ENCODE results near the gene C9orf153.
A peak's percentile ranks its signal among the peaks of the same experiment; 100 is the strongest.

C9orf153 gene

DNA sequence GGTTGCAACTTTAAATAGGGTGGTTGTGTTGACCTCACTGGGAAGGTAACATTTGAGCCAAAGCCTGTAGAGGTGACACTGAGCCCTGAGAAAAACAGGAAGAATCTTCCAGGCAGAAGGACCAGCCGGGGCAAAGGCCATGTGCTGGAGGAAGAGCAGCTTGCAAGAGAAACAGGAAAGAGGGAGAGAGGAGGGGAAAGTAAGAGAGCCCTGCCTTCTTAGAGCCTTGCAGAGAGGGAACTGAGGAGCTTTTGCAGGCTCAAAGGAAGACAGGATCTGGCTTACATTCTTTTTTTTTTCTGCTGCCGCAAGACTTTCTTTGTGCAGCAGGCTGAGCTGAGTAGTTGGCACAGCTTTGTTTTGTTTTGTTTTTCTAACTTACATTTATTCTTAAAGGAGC lies 17.4 kb downstream of the C9orf153 start:
- TF ChIP-seq, protein P1, sequence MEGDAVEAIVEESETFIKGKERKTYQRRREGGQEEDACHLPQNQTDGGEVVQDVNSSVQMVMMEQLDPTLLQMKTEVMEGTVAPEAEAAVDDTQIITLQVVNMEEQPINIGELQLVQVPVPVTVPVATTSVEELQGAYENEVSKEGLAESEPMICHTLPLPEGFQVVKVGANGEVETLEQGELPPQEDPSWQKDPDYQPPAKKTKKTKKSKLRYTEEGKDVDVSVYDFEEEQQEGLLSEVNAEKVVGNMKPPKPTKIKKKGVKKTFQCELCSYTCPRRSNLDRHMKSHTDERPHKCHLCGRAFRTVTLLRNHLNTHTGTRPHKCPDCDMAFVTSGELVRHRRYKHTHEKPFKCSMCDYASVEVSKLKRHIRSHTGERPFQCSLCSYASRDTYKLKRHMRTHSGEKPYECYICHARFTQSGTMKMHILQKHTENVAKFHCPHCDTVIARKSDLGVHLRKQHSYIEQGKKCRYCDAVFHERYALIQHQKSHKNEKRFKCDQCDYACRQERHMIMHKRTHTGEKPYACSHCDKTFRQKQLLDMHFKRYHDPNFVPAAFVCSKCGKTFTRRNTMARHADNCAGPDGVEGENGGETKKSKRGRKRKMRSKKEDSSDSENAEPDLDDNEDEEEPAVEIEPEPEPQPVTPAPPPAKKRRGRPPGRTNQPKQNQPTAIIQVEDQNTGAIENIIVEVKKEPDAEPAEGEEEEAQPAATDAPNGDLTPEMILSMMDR (conservative IDR thresholded peaks at IDR 0.05): no peak
- no peak overlapping the region for H3K27ac ChIP-seq

DNA sequence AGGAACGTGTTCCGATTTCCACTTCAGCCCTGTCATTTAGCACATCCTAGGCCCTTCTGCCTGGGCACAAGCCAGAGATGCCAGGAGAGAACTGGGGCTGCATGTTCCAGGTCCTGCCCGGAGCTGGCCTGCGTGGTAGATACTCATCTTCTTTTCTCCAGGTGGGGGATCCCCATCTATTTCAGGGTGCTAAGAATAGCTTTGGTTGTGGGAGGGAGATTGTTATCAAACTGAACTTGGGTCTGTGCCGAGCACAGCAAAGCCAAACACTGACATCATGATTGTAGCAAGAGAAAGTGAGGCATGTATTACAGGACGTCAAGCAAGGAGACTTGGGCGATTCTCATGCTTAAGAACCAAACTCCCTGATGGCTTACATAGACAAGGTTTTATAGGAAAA lies 18.2 kb downstream of the C9orf153 start:
- TF ChIP-seq, protein P1 (conservative IDR thresholded peaks at IDR 0.05): no peak
- H3K27ac ChIP-seq: no peak overlapping the region

DNA sequence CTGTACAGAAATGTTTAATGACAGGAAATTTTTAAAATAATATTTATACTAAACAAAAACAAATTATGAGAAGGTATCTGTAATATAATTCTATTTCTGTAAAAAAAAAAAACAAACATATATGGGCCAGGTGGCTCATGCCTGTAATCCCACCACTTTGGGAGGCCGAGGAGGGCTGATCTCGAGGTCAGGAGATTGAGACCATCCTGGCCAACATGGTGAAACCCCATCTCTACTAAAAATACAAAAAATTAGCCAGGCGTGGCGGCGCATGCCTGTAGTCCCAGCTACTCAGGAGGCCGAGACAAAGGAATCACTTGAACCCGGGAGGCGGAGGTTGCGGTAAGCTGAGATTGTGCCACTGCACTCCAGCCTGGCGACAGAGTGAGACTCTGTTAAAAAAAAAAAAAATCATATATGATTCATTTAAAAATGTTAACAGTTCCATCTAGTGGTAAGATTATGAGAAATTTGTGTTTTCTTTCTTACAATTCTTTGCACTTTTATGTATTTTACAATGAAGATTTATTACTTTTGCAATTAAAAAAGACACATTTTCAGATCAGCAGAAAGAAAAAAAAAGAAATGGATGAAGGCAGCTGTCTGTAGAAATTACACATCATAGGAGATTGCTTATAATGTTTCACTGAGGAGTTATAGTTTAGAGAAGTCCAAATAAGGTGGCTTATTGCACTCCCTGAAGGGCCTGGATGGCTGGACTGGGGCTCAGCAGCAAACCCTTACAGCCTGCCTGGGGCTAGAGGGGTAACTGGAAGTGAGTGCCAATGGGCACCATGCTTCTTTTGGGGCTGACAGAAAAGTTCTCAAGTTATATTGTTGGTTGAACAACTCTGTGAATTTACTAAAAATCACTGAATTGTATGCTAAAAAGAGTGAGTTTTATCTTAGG lies 20.3 kb downstream of the C9orf153 start:
- TF ChIP-seq, protein P1 (conservative IDR thresholded peaks at IDR 0.05): peak; percentile 51
- no peak overlapping the region for H3K27ac ChIP-seq

DNA sequence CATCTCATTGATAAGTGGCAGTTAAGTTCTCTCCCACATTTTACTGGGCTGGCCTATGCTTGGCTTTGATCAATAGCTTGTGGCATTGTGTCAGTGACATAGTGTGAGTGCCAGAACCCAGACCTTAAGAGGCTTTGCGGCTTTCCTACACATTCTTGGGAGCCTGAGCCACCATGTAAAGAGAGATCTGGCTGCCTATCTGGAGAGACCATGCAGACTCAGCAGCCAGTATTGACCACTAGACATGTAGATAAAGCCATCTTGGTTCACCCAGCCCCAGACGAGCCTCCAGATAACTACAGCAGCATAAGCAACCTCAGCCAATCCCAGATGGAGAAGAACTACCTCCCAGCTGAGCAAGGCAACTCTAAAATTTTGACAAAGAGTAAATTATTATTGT lies 28.6 kb downstream of the C9orf153 start:
- TF ChIP-seq, protein P1 (conservative IDR thresholded peaks at IDR 0.05): no peak
- no peak overlapping the region for H3K27ac ChIP-seq

DNA sequence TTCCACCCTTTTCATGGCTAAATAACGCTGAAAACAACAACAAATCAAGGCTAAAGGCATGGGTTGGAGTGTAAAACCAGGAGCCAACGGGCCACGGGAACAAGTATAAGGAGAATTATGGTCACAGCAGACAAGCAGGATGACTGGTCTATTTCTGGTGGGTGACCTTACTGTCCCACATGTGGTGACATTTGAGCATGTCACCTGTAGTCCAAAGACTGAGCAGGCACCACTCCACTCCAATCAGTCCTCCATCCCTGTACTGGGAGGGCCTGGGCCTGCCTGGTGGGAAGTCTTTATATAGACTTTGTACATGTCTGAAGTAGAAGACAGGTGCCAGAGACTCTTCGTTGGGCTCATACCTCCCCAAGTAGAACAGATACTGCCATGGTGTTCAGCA lies 36.8 kb downstream of the C9orf153 start:
- H3K27ac ChIP-seq: no peak overlapping the region
- TF ChIP-seq, protein P1 (conservative IDR thresholded peaks at IDR 0.05): no peak

DNA sequence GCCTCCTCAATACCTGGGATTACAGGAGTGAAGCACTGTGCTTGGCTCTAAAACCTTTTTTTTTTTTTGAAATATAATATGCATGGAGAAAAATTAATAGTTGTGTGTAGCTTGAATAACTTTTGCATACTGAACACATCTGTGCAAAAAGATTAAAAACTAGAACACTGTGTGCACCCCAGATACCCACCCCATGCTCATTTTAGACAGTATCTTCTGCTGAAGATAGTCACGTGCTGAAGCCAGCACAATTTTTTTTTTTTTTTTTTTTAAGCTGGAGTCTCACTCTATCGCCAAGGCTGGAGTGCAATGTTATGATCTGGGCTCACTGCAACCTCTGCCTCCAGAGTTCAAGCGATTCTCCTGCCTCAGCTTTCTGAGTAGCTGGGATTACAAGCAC lies 39.9 kb downstream of the C9orf153 start:
- TF ChIP-seq, protein P1 (conservative IDR thresholded peaks at IDR 0.05): no peak
- no peak overlapping the region for H3K27ac ChIP-seq

DNA sequence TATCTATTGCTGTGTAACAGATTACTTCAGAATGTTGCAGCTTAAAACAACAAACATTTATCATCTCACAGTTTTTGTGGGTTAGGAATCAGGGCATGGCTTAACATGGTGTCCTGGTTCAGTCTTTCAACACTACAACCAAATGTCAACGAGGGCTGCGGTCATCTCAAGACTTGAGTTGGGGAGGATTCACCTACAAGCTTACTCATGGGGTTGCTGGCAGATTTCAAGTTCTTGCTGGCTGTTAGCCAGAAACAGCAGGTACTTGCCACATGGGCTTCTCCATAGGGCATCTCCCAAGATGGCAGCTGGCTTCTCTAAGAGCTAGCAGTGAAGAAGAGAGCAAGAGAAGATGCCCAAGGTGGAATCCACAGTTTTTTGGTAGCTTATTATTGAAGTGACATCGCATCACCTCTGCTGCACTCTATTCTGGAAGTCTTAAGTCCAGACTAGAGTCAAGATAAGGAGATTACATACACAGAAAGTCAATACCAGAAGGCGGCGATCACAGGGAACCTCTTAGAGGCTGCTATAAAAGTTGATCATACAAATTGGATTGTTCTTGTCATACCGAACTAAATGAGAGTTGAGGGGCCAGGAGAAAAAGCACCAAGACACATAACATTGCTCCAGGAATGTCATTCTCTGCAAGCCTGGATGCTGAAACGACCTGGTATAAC lies 42.2 kb downstream of the C9orf153 start:
- H3K27ac ChIP-seq: no peak overlapping the region
- TF ChIP-seq, protein P1 (conservative IDR thresholded peaks at IDR 0.05): no peak
